Measurements from ENCODE around the gene LRRC2.

LRRC2 gene

GRCh38 chr3:46609212-46609721 is 43.2 kb upstream of the LRRC2 start:
- no peak for DNase-seq (ENCODE audit: low spot score)

DNA sequence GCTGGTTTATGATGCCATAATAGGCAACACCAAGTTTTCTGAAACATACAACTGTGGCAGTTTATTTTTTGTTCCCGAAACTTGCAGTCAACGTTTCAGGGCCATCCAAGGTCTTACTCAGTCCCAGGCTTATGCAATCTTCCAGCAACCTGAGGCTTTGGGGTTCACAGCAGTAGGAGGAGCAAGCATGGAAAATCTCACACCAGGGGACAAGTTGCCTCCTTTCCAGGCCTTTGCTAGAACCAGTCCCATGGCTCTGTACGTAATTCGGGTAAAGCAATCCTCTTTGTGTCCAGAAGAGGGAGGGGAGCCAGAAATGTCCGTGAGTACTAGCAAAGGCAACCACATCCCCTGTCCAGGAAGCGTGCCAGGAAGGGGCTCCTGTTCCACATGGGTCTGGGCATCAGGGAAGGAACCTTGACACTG is 41.5 kb upstream of the LRRC2 start:
- no peak for DNase-seq (ENCODE audit: low spot score)
- in situ Hi-C loops (cut with MboI; ENCODE audit: low pct_unique_long_range_greater_than_20kb, low sequenced_read_pairs, unreplicated experiment) = no loop called here
- TF ChIP-seq CTCF (IDR thresholded peaks at IDR 0.05; ENCODE audit: extremely low read depth, insufficient read depth, missing control alignments) = no peak

More at GRCh38 chr3:46609212-46609721, 43.2 kb upstream of the LRRC2 start:
- TF ChIP-seq CTCF (IDR thresholded peaks at IDR 0.05; ENCODE audit: extremely low read depth, insufficient read depth, missing control alignments) = no peak
- in situ Hi-C loops (cut with MboI; ENCODE audit: low pct_unique_long_range_greater_than_20kb, low sequenced_read_pairs, unreplicated experiment) = no loop called here

DNA sequence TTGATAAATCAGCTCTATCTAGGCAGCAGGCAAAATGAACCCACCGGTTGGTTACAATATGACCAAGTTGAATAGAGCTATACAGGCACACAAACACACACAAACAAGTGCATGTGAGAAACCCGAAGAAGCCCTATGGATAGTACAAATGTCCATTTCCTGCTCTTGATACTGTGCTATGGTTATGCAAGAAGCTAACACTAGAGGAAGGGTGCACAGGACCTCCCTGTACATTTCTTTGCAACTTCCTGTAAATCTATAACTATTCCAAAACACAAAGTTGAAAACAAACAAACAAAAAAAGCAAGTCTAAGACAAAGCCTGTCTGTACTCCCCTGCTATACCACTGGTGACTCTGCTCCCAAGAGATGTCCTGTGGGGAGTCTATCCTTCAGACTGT is 38.0 kb upstream of the LRRC2 start:
- in situ Hi-C loops (cut with MboI; ENCODE audit: low pct_unique_long_range_greater_than_20kb, low sequenced_read_pairs, unreplicated experiment) = no loop called here
- no peak for TF ChIP-seq CTCF (IDR thresholded peaks at IDR 0.05; ENCODE audit: extremely low read depth, insufficient read depth, missing control alignments)
- no peak for DNase-seq (ENCODE audit: low spot score)

DNA sequence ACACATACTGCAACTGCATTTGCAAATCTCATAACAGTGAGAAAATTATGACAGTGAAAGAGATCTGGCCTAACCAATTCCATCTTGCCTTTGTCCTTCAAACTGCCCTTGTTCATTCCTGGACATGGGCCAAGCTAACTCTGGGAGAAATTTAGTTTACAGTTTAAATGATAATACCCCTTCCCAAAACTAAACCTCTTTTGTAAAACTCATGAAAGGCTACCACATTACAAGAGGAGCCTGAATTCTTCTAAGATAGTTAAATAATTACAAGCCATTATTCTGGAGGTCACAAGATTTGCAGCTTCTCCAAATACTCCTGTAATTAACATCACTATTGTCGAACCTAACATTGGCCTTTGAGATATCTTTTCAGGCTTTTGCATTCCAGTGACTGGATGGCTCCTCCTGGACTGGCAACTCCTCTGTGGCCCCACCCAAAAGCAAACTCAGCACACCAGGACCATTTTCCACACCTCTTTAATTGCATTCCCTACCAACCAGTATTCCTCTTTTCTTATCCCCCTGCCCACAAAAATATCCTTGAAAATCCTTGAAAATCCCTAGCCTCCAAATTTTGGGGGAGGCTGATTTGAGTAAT is 37.4 kb upstream of the LRRC2 start:
- TF ChIP-seq CTCF (IDR thresholded peaks at IDR 0.05; ENCODE audit: extremely low read depth, insufficient read depth, missing control alignments) = no peak
- in situ Hi-C loops (cut with MboI; ENCODE audit: low pct_unique_long_range_greater_than_20kb, low sequenced_read_pairs, unreplicated experiment) = no loop called here

DNA sequence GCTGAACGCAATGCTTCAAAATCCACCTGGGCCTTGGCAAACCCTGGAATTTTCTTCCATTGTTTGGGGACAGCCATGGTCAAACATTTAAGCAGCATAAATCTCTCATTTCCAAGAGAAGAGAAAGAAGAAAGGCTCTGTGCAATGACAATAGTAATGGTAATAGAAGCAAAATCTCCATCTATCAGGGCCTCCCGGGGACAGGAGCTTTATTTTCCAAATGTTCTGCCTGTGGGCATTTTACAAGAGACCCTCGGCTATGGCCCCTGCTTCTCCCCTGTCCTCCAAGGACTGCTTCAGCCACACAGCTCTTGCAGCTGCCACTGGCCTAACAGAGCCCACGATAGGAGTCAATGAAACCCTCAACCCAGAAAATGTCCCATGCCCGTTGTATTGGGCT is 33.5 kb upstream of the LRRC2 start:
- TF ChIP-seq CTCF (IDR thresholded peaks at IDR 0.05; ENCODE audit: extremely low read depth, insufficient read depth, missing control alignments) = no peak

More for the DNA sequence above, 37.4 kb upstream of the LRRC2 start:
- DNase-seq (ENCODE audit: low spot score) = no peak

DNA sequence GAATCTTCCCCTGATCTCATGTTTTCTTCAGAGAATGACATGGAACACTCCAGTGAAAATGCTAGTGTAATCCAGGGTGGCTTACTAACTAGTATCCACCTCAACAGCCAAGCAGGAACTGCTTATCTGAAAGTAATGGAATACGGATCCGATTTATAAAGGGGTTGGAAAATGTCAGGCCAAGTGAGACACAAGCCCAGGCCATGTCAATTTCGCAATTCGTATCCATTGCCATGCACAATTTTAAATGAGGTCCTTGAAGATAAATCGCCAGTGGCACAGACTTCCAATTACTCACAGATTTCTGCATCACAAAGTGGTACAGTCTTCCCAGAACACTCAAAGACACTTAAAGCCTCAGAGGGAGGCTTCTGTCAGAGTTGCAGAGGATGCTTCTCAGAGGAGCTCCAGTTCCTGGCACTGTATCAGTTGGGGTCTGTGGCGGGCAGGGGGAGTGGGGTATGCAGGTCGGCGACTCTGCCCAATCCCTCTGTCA is 29.8 kb upstream of the LRRC2 start:
- TF ChIP-seq CTCF (IDR thresholded peaks at IDR 0.05; ENCODE audit: extremely low read depth, insufficient read depth, missing control alignments) = no peak
- DNase-seq (ENCODE audit: low spot score) = no peak
- in situ Hi-C loops (cut with MboI; ENCODE audit: low pct_unique_long_range_greater_than_20kb, low sequenced_read_pairs, unreplicated experiment) = no loop called here

More for the DNA sequence above, 33.5 kb upstream of the LRRC2 start:
- in situ Hi-C loops (cut with MboI; ENCODE audit: low pct_unique_long_range_greater_than_20kb, low sequenced_read_pairs, unreplicated experiment) = no loop called here
- no peak for DNase-seq (ENCODE audit: low spot score)
